HEK293 (cell line): ENCODE measurements around the gene TUBA8.

Experiments
- CTCF ChIA-PET: fragments of 350-600 bp; formaldehyde crosslinking; extraction: SDS; loops from one replicate; lab custom pipeline; 2021; ENCODE audit warnings: antibody characterized with exemption; lab: Yijun Ruan, JAX
- POLR2A ChIA-PET: fragments of 300-600 bp; formaldehyde crosslinking; extraction: SDS; loops from one replicate; lab custom pipeline; 2020; ENCODE audit warnings: antibody characterized with exemption, inconsistent platforms; lab: Yijun Ruan, JAX
- H3K27ac ChIP-seq: fragments of 200-500 bp; sonication (Bioruptor generic); 2 replicates; pipeline ENCODE4 v1.5.1; 2014; ENCODE audit warnings: low read depth, low read length, control low read depth, inconsistent platforms; ENCODE audit errors: extremely low read depth
- H3K36me3 ChIP-seq, 2 experiments: fragments of 200-500 bp in 1 of 2; sonication (Bioruptor generic) in 1 of 2; 1 replicate in 1 of 2; 2 replicates in 1 of 2; pipeline ENCODE4 v1.5.1; 2014 to 2017; ENCODE audit warnings: inconsistent platforms in 2 of 2, low read length in 2 of 2; ENCODE audit not compliant: control insufficient read depth in 2 of 2, insufficient read depth in 1 of 2
- H3K4me1 ChIP-seq: fragments of 200-500 bp; sonication (Bioruptor generic); 2 replicates; pipeline ENCODE4 v1.5.1; 2014; ENCODE audit warnings: mild to moderate bottlenecking, low read length, inconsistent platforms; ENCODE audit not compliant: control insufficient read depth, insufficient read depth
- H3K4me3 ChIP-seq: 2 replicates; pipeline ENCODE4 v1.5.1; 2011; ENCODE audit warnings: low read depth, mild to moderate bottlenecking, control low read depth, low read length, moderate library complexity
- H3K9me3 ChIP-seq: fragments of 200-500 bp; sonication (Bioruptor generic); 2 replicates; pipeline ENCODE4 v1.5.1; 2014; ENCODE audit warnings: low read depth, low read length, inconsistent platforms; ENCODE audit not compliant: control insufficient read depth, insufficient read depth
- EGR2 ChIP-seq: fragments of 450-650 bp; formaldehyde crosslinking; IDR thresholded peaks from 2 replicates; pipeline ENCODE4 v1.5.1; 2016; ENCODE audit warnings: low read depth, missing biosample characterization, missing genetic modification characterization
- GLIS1 ChIP-seq: fragments of 450-650 bp; formaldehyde crosslinking; IDR thresholded peaks from 2 replicates; pipeline ENCODE4 v1.5.1; 2016; ENCODE audit warnings: missing biosample characterization, missing genetic modification characterization
- GLIS2 ChIP-seq: fragments of 450-650 bp; formaldehyde crosslinking; IDR thresholded peaks from 2 replicates; pipeline ENCODE4 v1.5.1; 2016; ENCODE audit warnings: missing biosample characterization, missing genetic modification characterization
- INSM2 ChIP-seq: fragments of 450-650 bp; formaldehyde crosslinking; IDR thresholded peaks from 2 replicates; pipeline ENCODE4 v1.5.1; 2016; ENCODE audit warnings: missing biosample characterization, missing genetic modification characterization
- PATZ1 ChIP-seq: fragments of 450-650 bp; formaldehyde crosslinking; IDR thresholded peaks from 2 replicates; pipeline ENCODE4 v1.5.1; 2016; ENCODE audit warnings: missing biosample characterization, missing genetic modification characterization
- RBAK ChIP-seq: fragments of 450-650 bp; formaldehyde crosslinking; IDR thresholded peaks from 2 replicates; pipeline ENCODE4 v1.5.1; 2016; ENCODE audit warnings: missing biosample characterization, missing genetic modification characterization
- TCF7L2 ChIP-seq: IDR thresholded peaks from 2 replicates; pipeline ENCODE4 v1.6.1; 2011; ENCODE audit warnings: low read depth, mild to moderate bottlenecking, inconsistent platforms, low read length, moderate library complexity, borderline replicate concordance
- ZEB2 ChIP-seq: fragments of 450-650 bp; formaldehyde crosslinking; IDR thresholded peaks from 2 replicates; pipeline ENCODE4 v1.5.1; 2016; ENCODE audit warnings: missing biosample characterization, missing genetic modification characterization
- ZFHX2 ChIP-seq: fragments of 450-650 bp; formaldehyde crosslinking; conservative IDR thresholded peaks from 2 replicates; pipeline ENCODE4 v1.5.1; 2016; ENCODE audit warnings: missing biosample characterization, missing genetic modification characterization
- ZIC2 ChIP-seq: fragments of 450-650 bp; formaldehyde crosslinking; IDR thresholded peaks from 2 replicates; pipeline ENCODE4 v1.5.1; 2016; ENCODE audit warnings: missing biosample characterization, missing genetic modification characterization
- ZNF146 ChIP-seq: fragments of 450-650 bp; formaldehyde crosslinking; IDR thresholded peaks from 2 replicates; pipeline ENCODE4 v1.5.1; 2016; ENCODE audit warnings: missing biosample characterization, missing genetic modification characterization
- ZNF223 ChIP-seq: fragments of 450-650 bp; formaldehyde crosslinking; IDR thresholded peaks from 2 replicates; pipeline ENCODE4 v1.5.1; 2016; ENCODE audit warnings: missing biosample characterization, missing genetic modification characterization
- ZNF335 ChIP-seq: fragments of 450-650 bp; formaldehyde crosslinking; conservative IDR thresholded peaks from 2 replicates; pipeline ENCODE4 v1.5.1; 2016; ENCODE audit warnings: missing biosample characterization, missing genetic modification characterization
- ZNF366 ChIP-seq: fragments of 450-650 bp; formaldehyde crosslinking; conservative IDR thresholded peaks from 2 replicates; pipeline ENCODE4 v1.5.1; 2016; ENCODE audit warnings: missing biosample characterization, missing genetic modification characterization
- ZNF416 ChIP-seq: fragments of 450-650 bp; formaldehyde crosslinking; IDR thresholded peaks from 2 replicates; pipeline ENCODE4 v1.5.1; 2016; ENCODE audit warnings: missing biosample characterization, missing genetic modification characterization
- ZNF623 ChIP-seq: fragments of 450-650 bp; formaldehyde crosslinking; IDR thresholded peaks from 2 replicates; pipeline ENCODE4 v1.5.1; 2016; ENCODE audit warnings: missing biosample characterization, missing genetic modification characterization
- ZNF707 ChIP-seq: fragments of 450-650 bp; formaldehyde crosslinking; IDR thresholded peaks from 2 replicates; pipeline ENCODE4 v1.5.1; 2016; ENCODE audit warnings: missing biosample characterization, missing genetic modification characterization
- ZNF837 ChIP-seq: fragments of 450-650 bp; formaldehyde crosslinking; IDR thresholded peaks from 2 replicates; pipeline ENCODE4 v1.5.1; 2016; ENCODE audit warnings: missing biosample characterization, missing genetic modification characterization
- TF ChIP-seq, protein P1 (sequence below): fragments of 450-650 bp; IDR thresholded peaks from 2 replicates; pipeline ENCODE4 v1.5.1; 2018; ENCODE audit warnings: missing biosample characterization, mild to moderate bottlenecking, missing genetic modification characterization
- TF ChIP-seq, protein P2 (sequence below): fragments of 450-650 bp; formaldehyde crosslinking; optimal IDR thresholded peaks from 2 replicates; pipeline ENCODE3; 2016; ENCODE audit warnings: missing biosample characterization, mild to moderate bottlenecking, missing genetic modification characterization
- TF ChIP-seq, protein P3 (sequence below): fragments of 450-650 bp; formaldehyde crosslinking; IDR thresholded peaks from 2 replicates; pipeline ENCODE4 v1.5.1; 2016; ENCODE audit warnings: missing biosample characterization, missing genetic modification characterization
- TF ChIP-seq, protein P4 (sequence below): fragments of 450-650 bp; formaldehyde crosslinking; IDR thresholded peaks from 2 replicates; pipeline ENCODE4 v1.5.1; 2016; ENCODE audit warnings: missing biosample characterization, missing genetic modification characterization

TUBA8 gene

GRCh38 chr22:18110194-18110953 is at the start of gene TUBA8:
Gene TUBA8, plus strand, starts transcription at chr22:18110809. Its CDS starts 57 bp downstream, at chr22:18110866.
- H3K36me3 ChIP-seq = peaks cover 0 to 3% of the 10 kb centered on the region in 2 experiments; a peak in 1 of 3 replicates
- no peaks in the 10 kb centered on the region for H3K9me3 ChIP-seq
- TF ChIP-seq ZNF707 (tag by site-specific recombination) = no peak
- TF ChIP-seq GLIS2 (tag by site-specific recombination) = peak; percentile 50; the same call in 1 of the 2 replicates
- no peak for TF ChIP-seq RBAK (tag by site-specific recombination)
- peak; percentile 56; the same call in 1 of the 2 replicates for TF ChIP-seq ZNF335 (tag by site-specific recombination)
- TF ChIP-seq, protein P1, sequence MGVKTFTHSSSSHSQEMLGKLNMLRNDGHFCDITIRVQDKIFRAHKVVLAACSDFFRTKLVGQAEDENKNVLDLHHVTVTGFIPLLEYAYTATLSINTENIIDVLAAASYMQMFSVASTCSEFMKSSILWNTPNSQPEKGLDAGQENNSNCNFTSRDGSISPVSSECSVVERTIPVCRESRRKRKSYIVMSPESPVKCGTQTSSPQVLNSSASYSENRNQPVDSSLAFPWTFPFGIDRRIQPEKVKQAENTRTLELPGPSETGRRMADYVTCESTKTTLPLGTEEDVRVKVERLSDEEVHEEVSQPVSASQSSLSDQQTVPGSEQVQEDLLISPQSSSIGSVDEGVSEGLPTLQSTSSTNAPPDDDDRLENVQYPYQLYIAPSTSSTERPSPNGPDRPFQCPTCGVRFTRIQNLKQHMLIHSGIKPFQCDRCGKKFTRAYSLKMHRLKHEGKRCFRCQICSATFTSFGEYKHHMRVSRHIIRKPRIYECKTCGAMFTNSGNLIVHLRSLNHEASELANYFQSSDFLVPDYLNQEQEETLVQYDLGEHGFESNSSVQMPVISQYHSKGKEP = no peak
- TF ChIP-seq, protein P2, sequence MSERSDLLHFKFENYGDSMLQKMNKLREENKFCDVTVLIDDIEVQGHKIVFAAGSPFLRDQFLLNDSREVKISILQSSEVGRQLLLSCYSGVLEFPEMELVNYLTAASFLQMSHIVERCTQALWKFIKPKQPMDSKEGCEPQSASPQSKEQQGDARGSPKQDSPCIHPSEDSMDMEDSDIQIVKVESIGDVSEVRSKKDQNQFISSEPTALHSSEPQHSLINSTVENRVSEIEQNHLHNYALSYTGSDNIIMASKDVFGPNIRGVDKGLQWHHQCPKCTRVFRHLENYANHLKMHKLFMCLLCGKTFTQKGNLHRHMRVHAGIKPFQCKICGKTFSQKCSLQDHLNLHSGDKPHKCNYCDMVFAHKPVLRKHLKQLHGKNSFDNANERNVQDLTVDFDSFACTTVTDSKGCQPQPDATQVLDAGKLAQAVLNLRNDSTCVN (tag by site-specific recombination) = peak; percentile 76
- peak; percentile 34; the same call in 1 of the 2 replicates for TF ChIP-seq PATZ1 (tag by site-specific recombination)
- no peak for TF ChIP-seq ZNF223
- peak; percentile 85 for TF ChIP-seq ZFHX2 (tag by site-specific recombination)
- peak; percentile 81 for TF ChIP-seq ZIC2
- no peak for TF ChIP-seq ZEB2 (tag by site-specific recombination)
- no peak for TF ChIP-seq INSM2 (tag by site-specific recombination)
- no peak for TF ChIP-seq ZNF146 (tag by site-specific recombination)
- no peak for TF ChIP-seq ZNF416
- TF ChIP-seq EGR2 (tag by site-specific recombination) = peak; percentile 81
- peak; percentile 65; the same call in 1 of the 2 replicates for TF ChIP-seq GLIS1 (tag by site-specific recombination)
- no peak within 1 kb of the TSS for H3K27ac ChIP-seq
- ChIA-PET CTCF (no interaction called here), POLR2A (interaction anchor here (0.7 kb wide), 1 partner anchor 336 kb away, joined by 3 read pairs; the partner anchor contains the start of gene BID)
- H3K4me3 ChIP-seq = peak within 1 kb of the TSS; percentile 29
- H3K4me1 ChIP-seq = no peaks in the 10 kb centered on the region

GRCh38 chr22:18062421-18062820 is 48.2 kb upstream of the TUBA8 start:
- CTCF ChIA-PET = interaction anchor here (0.8 to 6.3 kb wide), 6 partner anchors 11 to 232 kb away, joined by 3 to 95 read pairs (median 8); partner anchors contain the start of genes MICAL3 and PEX26
- TF ChIP-seq, protein P3, sequence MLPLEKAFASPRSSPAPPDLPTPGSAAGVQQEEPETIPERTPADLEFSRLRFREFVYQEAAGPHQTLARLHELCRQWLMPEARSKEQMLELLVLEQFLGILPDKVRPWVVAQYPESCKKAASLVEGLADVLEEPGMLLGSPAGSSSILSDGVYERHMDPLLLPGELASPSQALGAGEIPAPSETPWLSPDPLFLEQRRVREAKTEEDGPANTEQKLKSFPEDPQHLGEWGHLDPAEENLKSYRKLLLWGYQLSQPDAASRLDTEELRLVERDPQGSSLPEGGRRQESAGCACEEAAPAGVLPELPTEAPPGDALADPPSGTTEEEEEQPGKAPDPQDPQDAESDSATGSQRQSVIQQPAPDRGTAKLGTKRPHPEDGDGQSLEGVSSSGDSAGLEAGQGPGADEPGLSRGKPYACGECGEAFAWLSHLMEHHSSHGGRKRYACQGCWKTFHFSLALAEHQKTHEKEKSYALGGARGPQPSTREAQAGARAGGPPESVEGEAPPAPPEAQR (tag by site-specific recombination) = no peak
- TF ChIP-seq ZNF366 (tag by site-specific recombination) = no peak
- TF ChIP-seq ZNF623 (tag by site-specific recombination) = no peak
- no peak for TF ChIP-seq ZNF837 (tag by site-specific recombination)
- TF ChIP-seq, protein P4, sequence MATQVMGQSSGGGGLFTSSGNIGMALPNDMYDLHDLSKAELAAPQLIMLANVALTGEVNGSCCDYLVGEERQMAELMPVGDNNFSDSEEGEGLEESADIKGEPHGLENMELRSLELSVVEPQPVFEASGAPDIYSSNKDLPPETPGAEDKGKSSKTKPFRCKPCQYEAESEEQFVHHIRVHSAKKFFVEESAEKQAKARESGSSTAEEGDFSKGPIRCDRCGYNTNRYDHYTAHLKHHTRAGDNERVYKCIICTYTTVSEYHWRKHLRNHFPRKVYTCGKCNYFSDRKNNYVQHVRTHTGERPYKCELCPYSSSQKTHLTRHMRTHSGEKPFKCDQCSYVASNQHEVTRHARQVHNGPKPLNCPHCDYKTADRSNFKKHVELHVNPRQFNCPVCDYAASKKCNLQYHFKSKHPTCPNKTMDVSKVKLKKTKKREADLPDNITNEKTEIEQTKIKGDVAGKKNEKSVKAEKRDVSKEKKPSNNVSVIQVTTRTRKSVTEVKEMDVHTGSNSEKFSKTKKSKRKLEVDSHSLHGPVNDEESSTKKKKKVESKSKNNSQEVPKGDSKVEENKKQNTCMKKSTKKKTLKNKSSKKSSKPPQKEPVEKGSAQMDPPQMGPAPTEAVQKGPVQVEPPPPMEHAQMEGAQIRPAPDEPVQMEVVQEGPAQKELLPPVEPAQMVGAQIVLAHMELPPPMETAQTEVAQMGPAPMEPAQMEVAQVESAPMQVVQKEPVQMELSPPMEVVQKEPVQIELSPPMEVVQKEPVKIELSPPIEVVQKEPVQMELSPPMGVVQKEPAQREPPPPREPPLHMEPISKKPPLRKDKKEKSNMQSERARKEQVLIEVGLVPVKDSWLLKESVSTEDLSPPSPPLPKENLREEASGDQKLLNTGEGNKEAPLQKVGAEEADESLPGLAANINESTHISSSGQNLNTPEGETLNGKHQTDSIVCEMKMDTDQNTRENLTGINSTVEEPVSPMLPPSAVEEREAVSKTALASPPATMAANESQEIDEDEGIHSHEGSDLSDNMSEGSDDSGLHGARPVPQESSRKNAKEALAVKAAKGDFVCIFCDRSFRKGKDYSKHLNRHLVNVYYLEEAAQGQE (tag by site-specific recombination) = no peak
- TF ChIP-seq TCF7L2 = no peak

More at GRCh38 chr22:18062421-18062820, 48.2 kb upstream of the TUBA8 start:
- Histone ChIP-seq H3K36me3 (no peaks in the 10 kb centered on the region), H3K4me1 (peaks cover 9% of the 10 kb centered on the region), H3K9me3 (no peaks in the 10 kb centered on the region), H3K4me3 (no peak overlapping the region), H3K27ac (no peak overlapping the region)
- POLR2A ChIA-PET = interaction anchor here (1.0 to 1.3 kb wide), 3 partner anchors 15 to 62 kb away, joined by 3 to 5 read pairs (median 4); partner anchors contain the start of gene PEX26
